ENCODE data around the gene MAMDC2. TPM values are rescaled to one million over a fixed set of nuclear protein-coding genes. Genes with fewer than 3 reads are reported as not detected.

Gene MAMDC2
- total and polyA plus RNA-seq, 2 of the 4 experiments (the other 2 are of a cell fraction) = 5.0 to 5.2 TPM

GRCh38 chr9:70094747-70095146 is 51.1 kb downstream of the MAMDC2 start:
- Histone ChIP-seq H3K27ac (ENCODE audit: insufficient read depth, low read length) (no peak overlapping the region), H3K4me1 (ENCODE audit: control insufficient read depth, insufficient read depth, low read length) (peaks cover 3% of the 10 kb centered on the region; the same call in 1 of the 2 replicates), H3K9me1 (ENCODE audit: insufficient read depth, low read length) (no peaks in the 10 kb centered on the region), H4K5ac (ENCODE audit: low read depth, low read length) (no peak overlapping the region), H3K14ac (replicated peaks; ENCODE audit: low read depth, low read length) (no peak overlapping the region), H3K36me3 (ENCODE audit: control insufficient read depth, insufficient read depth, low read length) (no peaks in the 10 kb centered on the region), H2AK5ac (ENCODE audit: low read depth, low read length) (no peak overlapping the region), H2AK9ac (replicated peaks; ENCODE audit: low read depth, low read length, poor library complexity) (no peak overlapping the region), H3K4me3 (ENCODE audit: insufficient read depth, low read depth, low read length) (no peak overlapping the region), H3K18ac (ENCODE audit: low read depth, low read length) (no peak overlapping the region), H2BK5ac (ENCODE audit: low read depth, low read length, poor library complexity, severe bottlenecking) (no peak overlapping the region), H4K8ac (ENCODE audit: low read depth in 2 of 2, low read length in 2 of 2) (no peak overlapping the region), H2BK120ac (ENCODE audit: low read depth, low read length) (no peak overlapping the region), H3K4me2 (ENCODE audit: low read depth, low read length) (no peak overlapping the region), H3K9ac (ENCODE audit: low read depth, low read length) (no peak overlapping the region), H2BK20ac (ENCODE audit: low read depth, low read length) (no peak overlapping the region), H3K23ac (ENCODE audit: low read depth, low read length) (no peak overlapping the region), H2BK15ac (ENCODE audit: low read depth, low read length) (no peak overlapping the region), H4K20me1 (ENCODE audit: insufficient read depth, low read length) (no peaks in the 10 kb centered on the region), H3K79me1 (ENCODE audit: low read depth in 1 of 2, low read length in 2 of 2) (no peaks in the 10 kb centered on the region), H3K27me3 (ENCODE audit: control insufficient read depth, insufficient read depth, low read length) (no peaks in the 10 kb centered on the region), H4K91ac (ENCODE audit: insufficient read depth, low read depth, low read length) (no peak overlapping the region), H3K4ac (ENCODE audit: low read depth, low read length) (no peak overlapping the region), H2AFZ (replicated peaks; ENCODE audit: low read length, poor library complexity) (no peak overlapping the region), H3K56ac (ENCODE audit: extremely low read depth, insufficient read depth, low read length) (no peak overlapping the region), H3K9me3 (ENCODE audit: control insufficient read depth, insufficient read depth, low read length) (no peaks in the 10 kb centered on the region)
- intact Hi-C loops (cut with micrococcal nuclease) (no loop called here), in situ Hi-C loops (cut with MboI; ENCODE audit: low sequenced_read_pairs) (no loop called here), dilution Hi-C loops (cut with HindIII; ENCODE audit: low sequenced_read_pairs, unreplicated experiment) (no loop called here)
- POLR2A ChIA-PET (ENCODE audit: unreplicated experiment) = no interaction called here
- ATAC-seq (ENCODE audit: low read depth) (no peak), DNase-seq (no peak)
- CTCF ChIA-PET = no interaction called here
- BruUV-seq (replicated peaks) = no TSS peak
- TF ChIP-seq CEBPB (IDR thresholded peaks at IDR 0.05; ENCODE audit: low read depth, low read length) (no peak), FOS (IDR thresholded peaks at IDR 0.05; ENCODE audit: low read depth, low read length) (no peak), USF2 (IDR thresholded peaks at IDR 0.05; ENCODE audit: low read depth, low read length) (no peak), POLR2A (IDR thresholded peaks at IDR 0.05; ENCODE audit: low read depth, low read length) (no peak), NFE2L2 (IDR thresholded peaks at IDR 0.05; ENCODE audit: low read depth, low read length) (no peak), MAZ (IDR thresholded peaks at IDR 0.05; ENCODE audit: borderline replicate concordance, low read depth, low read length) (no peak), MAFK (IDR thresholded peaks at IDR 0.05; ENCODE audit: low read depth, low read length) (no peak), BHLHE40 (IDR thresholded peaks at IDR 0.05; ENCODE audit: low read depth, low read length) (no peak), MXI1 (IDR thresholded peaks at IDR 0.05; ENCODE audit: borderline replicate concordance, low read depth, low read length) (no peak), RCOR1 (IDR thresholded peaks at IDR 0.05; ENCODE audit: insufficient replicate concordance, low read length) (no peak), RAD21 (IDR thresholded peaks at IDR 0.05; ENCODE audit: low read length) (no peak), RFX5 (IDR thresholded peaks at IDR 0.05; ENCODE audit: low read depth, low read length) (no peak), SMC3 (IDR thresholded peaks at IDR 0.05; ENCODE audit: low read depth, low read length) (no peak), CHD1 (IDR thresholded peaks at IDR 0.05; ENCODE audit: low read depth, low read length) (no peak)
- TF ChIP-seq, protein P1, sequence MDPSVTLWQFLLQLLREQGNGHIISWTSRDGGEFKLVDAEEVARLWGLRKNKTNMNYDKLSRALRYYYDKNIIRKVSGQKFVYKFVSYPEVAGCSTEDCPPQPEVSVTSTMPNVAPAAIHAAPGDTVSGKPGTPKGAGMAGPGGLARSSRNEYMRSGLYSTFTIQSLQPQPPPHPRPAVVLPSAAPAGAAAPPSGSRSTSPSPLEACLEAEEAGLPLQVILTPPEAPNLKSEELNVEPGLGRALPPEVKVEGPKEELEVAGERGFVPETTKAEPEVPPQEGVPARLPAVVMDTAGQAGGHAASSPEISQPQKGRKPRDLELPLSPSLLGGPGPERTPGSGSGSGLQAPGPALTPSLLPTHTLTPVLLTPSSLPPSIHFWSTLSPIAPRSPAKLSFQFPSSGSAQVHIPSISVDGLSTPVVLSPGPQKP (IDR thresholded peaks at IDR 0.05; ENCODE audit: borderline replicate concordance, low read depth, low read length) = no peak
- TF ChIP-seq, protein P2, sequence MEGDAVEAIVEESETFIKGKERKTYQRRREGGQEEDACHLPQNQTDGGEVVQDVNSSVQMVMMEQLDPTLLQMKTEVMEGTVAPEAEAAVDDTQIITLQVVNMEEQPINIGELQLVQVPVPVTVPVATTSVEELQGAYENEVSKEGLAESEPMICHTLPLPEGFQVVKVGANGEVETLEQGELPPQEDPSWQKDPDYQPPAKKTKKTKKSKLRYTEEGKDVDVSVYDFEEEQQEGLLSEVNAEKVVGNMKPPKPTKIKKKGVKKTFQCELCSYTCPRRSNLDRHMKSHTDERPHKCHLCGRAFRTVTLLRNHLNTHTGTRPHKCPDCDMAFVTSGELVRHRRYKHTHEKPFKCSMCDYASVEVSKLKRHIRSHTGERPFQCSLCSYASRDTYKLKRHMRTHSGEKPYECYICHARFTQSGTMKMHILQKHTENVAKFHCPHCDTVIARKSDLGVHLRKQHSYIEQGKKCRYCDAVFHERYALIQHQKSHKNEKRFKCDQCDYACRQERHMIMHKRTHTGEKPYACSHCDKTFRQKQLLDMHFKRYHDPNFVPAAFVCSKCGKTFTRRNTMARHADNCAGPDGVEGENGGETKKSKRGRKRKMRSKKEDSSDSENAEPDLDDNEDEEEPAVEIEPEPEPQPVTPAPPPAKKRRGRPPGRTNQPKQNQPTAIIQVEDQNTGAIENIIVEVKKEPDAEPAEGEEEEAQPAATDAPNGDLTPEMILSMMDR (conservative IDR thresholded peaks at IDR 0.05; ENCODE audit: low read depth, low read length) = no peak

Data from IMR-90 (cell line).